Fibroblast of pulmonary artery (primary cell): ENCODE measurements around the gene RPS19.

Experiments used
- DNase-seq: peaks from one replicate; pipeline ENCODE4 v3.0.0-alpha.2; 2010; ENCODE audit warnings: low read depth
- H3K4me3 ChIP-seq: replicated peaks from 2 replicates; pipeline ENCODE4 v1.5.1; 2011; ENCODE audit warnings: low read depth, mild to moderate bottlenecking, control low read depth, low read length, moderate library complexity
- TF ChIP-seq, protein P1 (sequence below): IDR thresholded peaks from 2 replicates; pipeline ENCODE4 v1.5.1; 2011; ENCODE audit warnings: mild to moderate bottlenecking, control low read depth, low read length, inconsistent platforms; ENCODE audit errors: missing control alignments

Gene RPS19

DNA sequence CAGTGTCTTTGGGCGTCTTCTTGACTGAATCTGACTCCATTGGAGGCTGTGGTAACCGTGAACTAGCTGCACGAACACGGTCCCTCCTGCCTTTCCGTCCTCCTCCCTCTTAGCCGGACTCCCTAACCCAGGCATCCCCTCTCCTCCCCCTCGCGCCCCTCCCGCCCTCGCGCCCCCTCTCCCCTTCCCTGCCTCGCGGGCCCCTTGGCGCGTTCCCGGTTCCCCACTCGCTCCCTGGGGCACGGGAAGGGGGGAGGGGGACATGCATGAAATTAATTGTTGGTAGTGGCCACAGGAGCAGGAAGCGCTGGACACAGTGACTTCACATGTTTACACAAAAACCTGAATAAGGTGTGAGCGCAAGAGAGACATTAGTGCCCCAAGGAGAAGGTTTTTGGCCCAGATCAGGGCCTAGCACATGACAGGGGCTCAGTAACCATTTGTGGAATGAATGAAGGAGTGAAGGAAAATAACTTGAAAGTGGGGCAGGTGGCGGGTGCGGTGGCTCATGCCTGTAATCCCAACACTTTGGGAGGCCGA is 14.9 kb upstream of the RPS19 start:
- H3K4me3 ChIP-seq: no peak overlapping the region
- DNase-seq: no peak
- TF ChIP-seq, protein P1, sequence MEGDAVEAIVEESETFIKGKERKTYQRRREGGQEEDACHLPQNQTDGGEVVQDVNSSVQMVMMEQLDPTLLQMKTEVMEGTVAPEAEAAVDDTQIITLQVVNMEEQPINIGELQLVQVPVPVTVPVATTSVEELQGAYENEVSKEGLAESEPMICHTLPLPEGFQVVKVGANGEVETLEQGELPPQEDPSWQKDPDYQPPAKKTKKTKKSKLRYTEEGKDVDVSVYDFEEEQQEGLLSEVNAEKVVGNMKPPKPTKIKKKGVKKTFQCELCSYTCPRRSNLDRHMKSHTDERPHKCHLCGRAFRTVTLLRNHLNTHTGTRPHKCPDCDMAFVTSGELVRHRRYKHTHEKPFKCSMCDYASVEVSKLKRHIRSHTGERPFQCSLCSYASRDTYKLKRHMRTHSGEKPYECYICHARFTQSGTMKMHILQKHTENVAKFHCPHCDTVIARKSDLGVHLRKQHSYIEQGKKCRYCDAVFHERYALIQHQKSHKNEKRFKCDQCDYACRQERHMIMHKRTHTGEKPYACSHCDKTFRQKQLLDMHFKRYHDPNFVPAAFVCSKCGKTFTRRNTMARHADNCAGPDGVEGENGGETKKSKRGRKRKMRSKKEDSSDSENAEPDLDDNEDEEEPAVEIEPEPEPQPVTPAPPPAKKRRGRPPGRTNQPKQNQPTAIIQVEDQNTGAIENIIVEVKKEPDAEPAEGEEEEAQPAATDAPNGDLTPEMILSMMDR: no peak

DNA sequence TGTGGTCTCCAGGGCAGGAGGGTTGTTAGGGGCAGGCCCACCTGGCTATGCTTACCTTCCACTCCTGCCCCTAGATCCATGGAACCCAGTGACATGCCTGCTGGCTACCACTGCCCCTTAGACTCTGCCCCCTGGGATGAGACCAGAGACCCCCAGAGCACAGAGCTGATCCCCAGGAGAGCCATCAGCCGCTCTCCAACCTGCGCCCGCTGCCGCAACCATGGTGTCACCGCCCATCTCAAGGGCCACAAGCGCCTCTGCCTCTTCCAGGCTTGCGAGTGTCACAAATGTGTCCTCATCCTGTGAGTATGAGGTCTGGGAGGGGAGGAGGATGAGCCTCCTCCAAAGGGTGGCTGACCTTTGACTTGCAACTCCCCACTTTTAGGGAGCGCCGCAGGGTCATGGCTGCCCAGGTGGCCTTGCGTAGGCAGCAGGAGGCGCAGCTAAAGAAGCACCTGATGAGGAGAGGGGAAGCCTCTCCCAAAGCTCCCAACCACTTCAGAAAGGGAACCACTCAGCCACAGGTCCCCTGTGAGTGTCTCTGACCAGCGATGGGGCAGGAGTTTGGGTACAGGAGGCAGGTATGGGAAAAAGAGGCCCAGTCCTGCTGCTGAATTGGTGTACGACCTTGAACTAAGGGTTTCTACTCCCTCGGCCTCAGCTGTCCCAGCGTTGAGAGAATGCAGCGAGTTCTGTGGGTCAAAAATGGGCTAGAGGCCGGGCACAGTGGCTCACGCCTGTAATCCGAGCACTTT is 12.5 kb upstream of the RPS19 start:
- H3K4me3 ChIP-seq: no peak overlapping the region
- DNase-seq: no peak
- TF ChIP-seq, protein P1: no peak

DNA sequence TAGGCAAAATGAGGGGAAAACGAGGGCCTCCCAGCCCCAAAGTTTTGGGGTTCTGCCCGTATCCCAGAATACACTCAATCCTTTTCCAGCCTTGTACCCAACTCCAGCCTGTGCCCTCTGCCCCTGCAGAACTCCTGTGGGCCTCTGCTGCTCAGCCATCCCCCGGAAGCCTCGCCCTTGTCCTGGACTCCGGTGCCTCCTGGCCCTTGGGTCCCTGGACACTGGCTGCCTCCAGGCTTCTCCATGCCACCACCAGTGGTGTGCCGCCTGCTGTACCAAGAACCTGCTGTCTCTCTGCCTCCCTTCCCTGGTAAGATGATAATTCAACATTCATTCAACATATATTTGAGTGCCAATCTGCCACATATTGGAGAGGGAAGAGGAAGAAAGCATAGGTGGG is 11.4 kb upstream of the RPS19 start:
- DNase-seq: no peak
- TF ChIP-seq, protein P1: no peak
- no peak overlapping the region for H3K4me3 ChIP-seq

DNA sequence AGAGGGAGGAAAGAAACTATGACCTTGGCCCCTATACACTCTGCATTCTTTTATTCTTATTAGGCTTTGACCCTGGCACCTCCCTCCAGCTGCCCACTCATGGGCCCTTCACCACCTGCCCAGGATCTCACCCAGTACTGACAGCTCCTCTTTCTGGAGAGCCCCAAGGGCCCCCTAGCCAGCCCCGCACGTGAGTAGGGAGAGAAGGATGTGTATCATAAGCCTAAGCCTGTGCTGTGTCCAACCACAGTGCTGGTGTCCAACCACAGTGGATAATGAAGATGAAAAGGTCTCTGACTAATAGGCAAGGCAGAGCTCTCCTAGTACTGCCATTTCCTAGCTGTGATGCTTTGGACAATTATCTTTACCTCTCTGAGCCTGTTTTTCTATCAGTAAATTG is 11.0 kb upstream of the RPS19 start:
- DNase-seq: no peak
- no peak overlapping the region for H3K4me3 ChIP-seq
- TF ChIP-seq, protein P1: no peak

DNA sequence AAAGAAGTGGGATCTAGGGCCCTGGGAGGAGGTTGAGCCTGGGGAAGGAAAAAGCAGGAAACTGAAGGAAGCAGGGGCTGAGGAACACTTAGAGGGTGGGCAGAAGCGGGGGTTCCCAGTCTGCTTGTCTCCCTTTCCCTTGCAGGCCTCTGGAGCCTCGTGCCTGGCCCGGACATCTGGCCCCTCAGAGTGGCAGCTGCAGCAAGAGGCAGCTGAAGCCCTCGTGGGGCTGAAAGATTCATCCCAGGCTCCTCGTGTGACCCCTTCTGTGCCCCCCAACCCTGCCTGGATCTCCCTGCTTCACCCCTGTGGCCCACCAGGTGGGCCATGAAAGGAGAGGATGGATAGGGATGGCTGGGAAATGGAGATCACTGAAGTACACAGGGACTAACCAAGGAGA is 9.7 kb upstream of the RPS19 start:
- H3K4me3 ChIP-seq: no peak overlapping the region
- TF ChIP-seq, protein P1: no peak
- no peak for DNase-seq

DNA sequence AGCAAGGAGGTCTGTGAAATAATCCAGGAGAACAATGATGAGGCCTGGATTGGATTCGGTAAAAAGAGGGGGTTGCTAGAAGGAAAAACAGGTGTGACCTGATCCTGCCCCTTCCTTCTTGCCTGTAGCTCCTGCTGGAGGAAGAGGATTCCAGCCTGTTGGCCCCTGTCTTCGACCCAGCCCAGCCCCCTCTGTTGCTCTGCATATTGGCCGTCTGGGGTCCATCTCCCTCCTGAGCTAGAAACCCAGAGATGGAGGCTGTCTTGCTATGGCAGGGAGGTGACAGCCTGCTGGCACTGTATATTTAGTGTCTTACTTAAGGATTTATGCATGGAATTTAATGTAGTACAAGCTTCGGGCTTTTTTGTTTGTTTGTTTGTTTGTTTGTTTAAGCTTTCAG is 8.6 kb upstream of the RPS19 start:
- no peak for DNase-seq
- TF ChIP-seq, protein P1: no peak
- H3K4me3 ChIP-seq: no peak overlapping the region

DNA sequence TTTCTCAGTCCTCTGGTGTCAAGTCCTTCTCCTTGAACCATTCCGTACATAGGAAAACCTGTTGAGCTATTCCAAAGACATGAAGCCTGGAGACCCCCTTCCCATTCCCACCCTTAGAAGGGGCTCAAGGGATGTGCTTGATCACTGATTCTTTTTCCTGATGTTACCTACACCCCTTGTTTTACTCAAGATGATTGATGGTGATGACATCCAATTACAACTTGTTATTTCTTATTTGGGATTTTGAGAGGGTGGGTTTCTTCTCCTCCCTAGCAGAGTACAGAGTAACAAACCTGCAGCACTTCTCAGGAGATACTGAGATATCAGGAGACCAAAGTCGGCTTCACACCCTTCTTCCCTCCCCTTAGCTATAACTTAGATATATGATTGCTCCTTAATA is 6.7 kb upstream of the RPS19 start:
- no peak overlapping the region for H3K4me3 ChIP-seq
- no peak for DNase-seq
- TF ChIP-seq, protein P1: no peak
